Ishikawa (cell line): ENCODE measurements around the gene FAM76B.

ENCODE experiments used
- CEBPB ChIP-seq: IDR thresholded peaks from 2 replicates; pipeline ENCODE4 v1.6.1; 2012
- CREB1 ChIP-seq: IDR thresholded peaks from 2 replicates; pipeline ENCODE4 v1.6.1; 2012; ENCODE audit warnings: low read depth
- EGR1 ChIP-seq: IDR thresholded peaks from 2 replicates; pipeline ENCODE4 v1.6.1; 2012
- EP300 ChIP-seq: IDR thresholded peaks from 2 replicates; pipeline ENCODE4 v1.6.1; 2012; ENCODE audit warnings: borderline replicate concordance
- FOXM1 ChIP-seq: IDR thresholded peaks from 2 replicates; pipeline ENCODE4 v1.6.1; 2012; ENCODE audit warnings: low read depth, borderline replicate concordance
- MAX ChIP-seq: IDR thresholded peaks from 2 replicates; pipeline ENCODE4 v1.6.1; 2012
- NFIC ChIP-seq: IDR thresholded peaks from 2 replicates; pipeline ENCODE4 v1.6.1; 2012
- RAD21 ChIP-seq: IDR thresholded peaks from 2 replicates; pipeline ENCODE4 v1.6.1; 2012; ENCODE audit warnings: low read depth
- REST ChIP-seq: IDR thresholded peaks from 2 replicates; pipeline ENCODE4 v1.6.1; 2012; ENCODE audit warnings: low read depth, mild to moderate bottlenecking
- TAF1 ChIP-seq: IDR thresholded peaks from 2 replicates; pipeline ENCODE4 v1.6.1; 2012; ENCODE audit warnings: low read depth, mild to moderate bottlenecking
- TCF12 ChIP-seq: IDR thresholded peaks from 2 replicates; pipeline ENCODE4 v1.6.1; 2012; ENCODE audit warnings: low read depth
- TEAD4 ChIP-seq: IDR thresholded peaks from 2 replicates; pipeline ENCODE4 v1.6.1; 2012
- USF1 ChIP-seq: IDR thresholded peaks from 2 replicates; pipeline ENCODE4 v1.6.1; 2012
- YY1 ChIP-seq: IDR thresholded peaks from 2 replicates; pipeline ENCODE4 v1.6.1; 2012; ENCODE audit warnings: low read depth
- ZBTB7A ChIP-seq: IDR thresholded peaks from 2 replicates; pipeline ENCODE4 v1.6.1; 2012; ENCODE audit warnings: low read depth

Gene FAM76B

GRCh38 chr11:95776859-95777258 lies 12.7 kb downstream of the FAM76B start:
- no peak for TF ChIP-seq EGR1
- no peak for TF ChIP-seq TEAD4
- no peak for TF ChIP-seq RAD21
- no peak for TF ChIP-seq EP300
- TF ChIP-seq NFIC = no peak
- TF ChIP-seq ZBTB7A = no peak
- no peak for TF ChIP-seq USF1
- TF ChIP-seq REST = no peak
- TF ChIP-seq CREB1 = no peak

GRCh38 chr11:95768521-95768920 lies 21.1 kb downstream of the FAM76B start:
- no peak; the same call in 1 of the 2 replicates for TF ChIP-seq TEAD4
- TF ChIP-seq FOXM1 = no peak
- no peak for TF ChIP-seq YY1
- TF ChIP-seq MAX = no peak
- no peak for TF ChIP-seq ZBTB7A
- no peak for TF ChIP-seq NFIC
- TF ChIP-seq REST = no peak
- no peak for TF ChIP-seq EGR1
- TF ChIP-seq TCF12 = no peak
- no peak for TF ChIP-seq RAD21

- TF ChIP-seq YY1 (no peak), TAF1 (no peak), CEBPB (peak; percentile 41; the same call in 1 of the 2 replicates)
These were observed 22.1 kb downstream of the FAM76B start for GRCh38 chr11:95767498-95767897.

GRCh38 chr11:95766701-95767100 lies 22.9 kb downstream of the FAM76B start:
- no peak for TF ChIP-seq MAX
- no peak for TF ChIP-seq NFIC
- TF ChIP-seq REST = no peak
- no peak for TF ChIP-seq RAD21
- TF ChIP-seq TAF1 = no peak
- TF ChIP-seq CEBPB = no peak
- TF ChIP-seq EGR1 = no peak
- no peak for TF ChIP-seq FOXM1
- no peak for TF ChIP-seq CREB1
- no peak for TF ChIP-seq USF1
- TF ChIP-seq YY1 = no peak
- TF ChIP-seq EP300 = no peak
- TF ChIP-seq ZBTB7A = no peak
- no peak for TF ChIP-seq TEAD4
- no peak for TF ChIP-seq TCF12

GRCh38 chr11:95764267-95764898 lies 25.2 kb downstream of the FAM76B start:
- TF ChIP-seq RAD21 = peak; percentile 76
- no peak for TF ChIP-seq USF1
- TF ChIP-seq NFIC = no peak
